SU-DHL-6 (cell line): ENCODE data around the gene SLC35F2.

ENCODE experiments used
- H2AFZ ChIP-seq: fragments of 200-600 bp; sonication (generic); 2 replicates; pipeline ENCODE4 v1.6.1; 2014; ENCODE audit warnings: low read depth, mild to moderate bottlenecking, moderate library complexity, mixed read lengths, antibody characterized with exemption, low read length; ENCODE audit not compliant: severe bottlenecking
- H3F3A ChIP-seq: fragments of 200-600 bp; shearing (Covaris generic); 2 replicates; pipeline ENCODE4 v1.6.0; 2016; ENCODE audit warnings: antibody characterized with exemption, mild to moderate bottlenecking; ENCODE audit not compliant: insufficient read depth
- H3K27ac ChIP-seq: fragments of 200-600 bp; sonication (generic); 2 replicates; pipeline ENCODE4 v1.5.1; 2016; ENCODE audit warnings: low read depth, mild to moderate bottlenecking, low read length, moderate library complexity, mixed read lengths
- H3K27me3 ChIP-seq: fragments of 200-600 bp; sonication (generic), shearing (Covaris generic); 2 replicates; pipeline ENCODE4 v1.6.0; 2014; ENCODE audit warnings: mild to moderate bottlenecking, low read length
- H3K36me3 ChIP-seq: fragments of 200-600 bp; sonication (generic); 2 replicates; pipeline ENCODE4 v1.6.1; 2014; ENCODE audit warnings: mild to moderate bottlenecking, low read length, mixed read lengths
- H3K4me2 ChIP-seq: fragments of 300-600, 200-600 bp; shearing (Covaris generic), sonication (generic); 2 replicates; pipeline ENCODE4 v1.6.0; 2014; ENCODE audit warnings: low read length, low read depth, mild to moderate bottlenecking; ENCODE audit not compliant: poor library complexity, severe bottlenecking
- H3K4me3 ChIP-seq: fragments of 200-600 bp; sonication (generic); 2 replicates; pipeline ENCODE4 v1.5.1; 2014; ENCODE audit warnings: antibody characterized with exemption, low read length, mild to moderate bottlenecking, mixed read lengths; ENCODE audit not compliant: insufficient read depth, poor library complexity, severe bottlenecking
- H3K79me2 ChIP-seq: fragments of 200-600 bp; sonication (generic); 2 replicates; pipeline ENCODE4 v1.6.1; 2014; ENCODE audit warnings: mild to moderate bottlenecking, low read length, moderate library complexity; ENCODE audit not compliant: insufficient read depth
- H3K9ac ChIP-seq: fragments of 200-600 bp; sonication (generic); 2 replicates; pipeline ENCODE4 v1.7.0; 2014; ENCODE audit warnings: mild to moderate bottlenecking, low read length
- H3K9me2 ChIP-seq: fragments of 200-600 bp; sonication (generic); replicated peaks from 2 replicates; pipeline ENCODE4 v1.6.1; 2014; ENCODE audit warnings: low read length; ENCODE audit not compliant: insufficient read depth
- H3K9me3 ChIP-seq: fragments of 200-600 bp; sonication (generic); 2 replicates; pipeline ENCODE4 v1.6.1; 2014; ENCODE audit warnings: low read length, mixed read lengths; ENCODE audit not compliant: insufficient read depth
- H4K20me1 ChIP-seq: fragments of 200-600 bp; sonication (generic); 2 replicates; pipeline ENCODE4 v1.6.1; 2014; ENCODE audit warnings: low read depth, mild to moderate bottlenecking, antibody characterized with exemption, low read length, moderate library complexity, mixed read lengths
- EZH2phosphoT487 ChIP-seq: fragments of 200-600 bp; sonication (generic), shearing (Covaris generic); conservative IDR thresholded peaks from 2 replicates; pipeline ENCODE4 v1.6.1; 2018; ENCODE audit warnings: mild to moderate bottlenecking, antibody characterized with exemption, low read length, moderate library complexity, mixed read lengths
- TF ChIP-seq, protein P1 (sequence below): fragments of 200-600 bp; sonication (generic); IDR thresholded peaks from one replicate; pipeline ENCODE4 v1.5.1; 2017; ENCODE audit warnings: antibody characterized with exemption, mild to moderate bottlenecking, low read length, moderate library complexity; ENCODE audit not compliant: insufficient read depth, poor library complexity, severe bottlenecking

SLC35F2 gene

DNA sequence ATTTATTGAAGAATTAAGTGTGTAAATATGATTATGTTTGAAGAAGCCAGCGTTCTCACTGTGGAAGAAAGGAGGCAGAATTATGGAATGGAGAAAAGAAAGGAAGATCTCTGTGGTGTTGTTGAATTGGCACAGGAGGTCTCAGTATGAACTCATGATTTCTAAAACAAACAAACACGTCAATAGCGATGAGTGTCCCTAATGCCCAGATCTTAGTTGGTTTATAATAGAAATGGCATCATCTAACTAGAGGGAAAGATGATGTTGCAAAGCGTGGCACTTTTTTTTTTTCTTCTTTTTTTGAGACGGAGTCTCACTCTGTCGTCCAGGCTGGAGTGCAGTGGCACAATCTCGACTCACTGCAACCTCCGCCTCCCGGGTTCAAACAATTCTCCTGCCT, 107.5 kb downstream of the SLC35F2 start:
- H3K79me2 ChIP-seq = no peaks in the 10 kb centered on the region
- no peak overlapping the region for H3K4me2 ChIP-seq
- H3F3A ChIP-seq = no peaks in the 10 kb centered on the region
- H3K9me2 ChIP-seq = no peaks in the 10 kb centered on the region
- no peak overlapping the region for H3K9ac ChIP-seq
- TF ChIP-seq, protein P1, sequence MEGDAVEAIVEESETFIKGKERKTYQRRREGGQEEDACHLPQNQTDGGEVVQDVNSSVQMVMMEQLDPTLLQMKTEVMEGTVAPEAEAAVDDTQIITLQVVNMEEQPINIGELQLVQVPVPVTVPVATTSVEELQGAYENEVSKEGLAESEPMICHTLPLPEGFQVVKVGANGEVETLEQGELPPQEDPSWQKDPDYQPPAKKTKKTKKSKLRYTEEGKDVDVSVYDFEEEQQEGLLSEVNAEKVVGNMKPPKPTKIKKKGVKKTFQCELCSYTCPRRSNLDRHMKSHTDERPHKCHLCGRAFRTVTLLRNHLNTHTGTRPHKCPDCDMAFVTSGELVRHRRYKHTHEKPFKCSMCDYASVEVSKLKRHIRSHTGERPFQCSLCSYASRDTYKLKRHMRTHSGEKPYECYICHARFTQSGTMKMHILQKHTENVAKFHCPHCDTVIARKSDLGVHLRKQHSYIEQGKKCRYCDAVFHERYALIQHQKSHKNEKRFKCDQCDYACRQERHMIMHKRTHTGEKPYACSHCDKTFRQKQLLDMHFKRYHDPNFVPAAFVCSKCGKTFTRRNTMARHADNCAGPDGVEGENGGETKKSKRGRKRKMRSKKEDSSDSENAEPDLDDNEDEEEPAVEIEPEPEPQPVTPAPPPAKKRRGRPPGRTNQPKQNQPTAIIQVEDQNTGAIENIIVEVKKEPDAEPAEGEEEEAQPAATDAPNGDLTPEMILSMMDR = no peak
- TF ChIP-seq EZH2phosphoT487 = no peak
- no peaks in the 10 kb centered on the region for H4K20me1 ChIP-seq
- no peak overlapping the region for H3K4me3 ChIP-seq
- no peak overlapping the region for H2AFZ ChIP-seq
- no peaks in the 10 kb centered on the region for H3K36me3 ChIP-seq
- H3K27ac ChIP-seq = no peak overlapping the region
- no peaks in the 10 kb centered on the region for H3K27me3 ChIP-seq
- no peaks in the 10 kb centered on the region for H3K9me3 ChIP-seq

DNA sequence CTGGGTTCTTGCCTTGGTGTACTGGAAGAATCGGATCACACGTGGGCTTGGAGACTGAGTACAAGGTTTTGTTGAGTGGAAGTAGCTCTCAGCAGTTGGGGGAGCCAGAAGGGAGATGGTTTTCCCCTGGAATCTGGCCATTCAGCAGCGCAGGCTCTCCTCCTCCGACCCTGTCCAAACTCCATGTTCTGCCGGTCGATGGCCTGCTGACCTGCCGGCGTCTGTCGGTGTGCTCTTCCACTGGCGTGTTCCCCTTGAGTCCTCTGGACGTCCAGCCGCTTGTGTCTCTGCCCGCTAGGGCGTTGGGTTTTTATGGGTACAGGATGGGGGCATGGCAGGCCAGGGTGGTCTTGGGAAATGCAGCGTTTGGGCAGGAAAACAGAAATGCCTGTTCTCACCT, 108.3 kb downstream of the SLC35F2 start:
- Histone ChIP-seq H3K9me3 (no peaks in the 10 kb centered on the region), H2AFZ (no peak overlapping the region), H3K36me3 (no peaks in the 10 kb centered on the region), H3K4me3 (no peak overlapping the region), H3K9me2 (no peaks in the 10 kb centered on the region), H3K27ac (no peak overlapping the region), H4K20me1 (no peaks in the 10 kb centered on the region), H3F3A (no peaks in the 10 kb centered on the region), H3K4me2 (no peak overlapping the region), H3K27me3 (no peaks in the 10 kb centered on the region), H3K9ac (no peak overlapping the region), H3K79me2 (no peaks in the 10 kb centered on the region)
- TF ChIP-seq, protein P1 = no peak
- TF ChIP-seq EZH2phosphoT487 = no peak

DNA sequence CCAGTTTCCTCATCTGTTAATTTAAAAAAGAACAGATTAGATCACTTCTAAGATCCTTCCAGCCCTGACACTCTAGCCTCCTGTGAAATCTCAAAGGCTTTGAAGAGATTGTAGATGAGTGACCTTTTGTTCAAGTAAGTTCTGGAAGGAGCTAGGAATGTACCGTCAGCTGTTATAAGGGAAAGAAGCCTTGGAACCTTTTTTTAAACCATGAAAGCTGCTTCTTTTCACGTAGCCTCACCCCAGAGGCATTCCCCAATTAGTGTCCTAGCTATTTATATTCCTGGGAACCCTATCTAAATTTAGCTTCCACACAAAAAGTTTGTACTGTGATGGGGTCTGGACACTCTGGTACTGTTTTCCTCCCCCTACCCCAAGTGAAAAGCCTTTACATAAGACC, 111.0 kb downstream of the SLC35F2 start:
- Histone ChIP-seq H3K9me3 (no peaks in the 10 kb centered on the region), H3K4me2 (no peak overlapping the region), H3K4me3 (no peak overlapping the region), H3K27ac (no peak overlapping the region), H3K9ac (no peak overlapping the region), H3F3A (no peaks in the 10 kb centered on the region), H3K9me2 (no peaks in the 10 kb centered on the region), H4K20me1 (no peaks in the 10 kb centered on the region), H3K36me3 (no peaks in the 10 kb centered on the region), H2AFZ (no peak overlapping the region), H3K27me3 (no peaks in the 10 kb centered on the region), H3K79me2 (no peaks in the 10 kb centered on the region)
- TF ChIP-seq EZH2phosphoT487 = no peak
- TF ChIP-seq, protein P1 = no peak
